ENCODE results near the gene CEP89.
"Not testable (repeated sequence)": the region's sequence is repeated elsewhere in the genome, so short reads cannot be mapped to it uniquely, and the experiment has no call there.

Gene CEP89

DNA sequence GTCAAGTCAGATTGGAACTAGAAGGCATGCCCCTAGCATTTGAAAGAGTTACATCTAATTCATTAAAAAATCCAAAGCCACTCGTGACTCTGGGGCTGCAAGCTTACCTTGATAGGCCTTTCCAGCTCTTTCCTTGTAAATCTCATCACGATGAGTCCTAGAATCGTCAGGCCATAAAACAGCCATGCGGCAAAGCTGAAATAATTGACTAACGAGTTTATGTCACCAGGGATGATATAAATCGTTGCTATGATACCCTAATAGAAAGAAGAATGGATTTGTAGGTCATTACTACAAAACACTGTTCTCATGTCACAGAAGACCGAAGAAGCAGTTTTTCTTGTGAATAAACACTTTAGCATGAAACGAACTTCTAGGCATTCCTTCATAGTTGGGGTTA is 129.7 kb downstream of the CEP89 start:
- DNase-seq (ENCODE audit: low read depth in 2 of 2) = no peak

DNA sequence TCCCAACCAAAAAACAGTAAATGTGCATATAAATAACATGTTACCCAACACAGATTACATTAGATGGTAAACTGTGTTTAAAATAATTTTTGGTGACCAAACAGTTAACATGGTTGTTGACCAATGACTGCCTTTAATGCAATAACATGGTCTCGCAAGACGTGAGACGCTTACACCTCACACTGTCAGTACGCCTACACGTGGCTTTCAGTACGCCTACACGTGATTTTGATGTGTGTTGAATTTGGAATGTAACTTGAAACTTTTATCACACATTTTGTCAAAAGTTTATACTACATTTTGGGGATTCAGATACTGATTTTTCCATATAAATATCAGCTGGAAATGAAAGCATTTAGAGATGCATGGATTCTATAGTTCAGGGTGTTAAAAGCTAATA is 134.2 kb downstream of the CEP89 start:
- no peak for DNase-seq (ENCODE audit: low read depth in 2 of 2)

DNA sequence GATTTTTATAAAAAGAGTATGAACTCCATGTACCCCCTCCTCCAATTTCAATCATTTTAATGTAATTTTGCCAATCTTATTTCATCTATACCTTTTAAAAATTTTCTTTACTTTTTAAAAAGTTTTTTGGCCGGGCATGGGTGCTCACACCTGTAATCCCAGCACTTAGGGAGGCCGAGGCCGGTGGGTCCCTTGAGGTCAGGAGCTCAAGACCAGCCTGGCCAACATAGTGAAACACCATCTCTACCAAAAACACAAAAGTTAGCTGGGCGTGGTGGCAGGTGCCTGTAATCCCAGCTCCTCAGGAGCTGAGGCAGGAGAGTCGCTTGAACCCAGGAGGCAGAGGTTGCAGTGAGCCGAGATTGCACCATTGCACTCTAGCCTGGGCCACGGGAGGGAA is 138.4 kb downstream of the CEP89 start:
- not testable (repeated sequence) for DNase-seq (ENCODE audit: low read depth in 2 of 2)

DNA sequence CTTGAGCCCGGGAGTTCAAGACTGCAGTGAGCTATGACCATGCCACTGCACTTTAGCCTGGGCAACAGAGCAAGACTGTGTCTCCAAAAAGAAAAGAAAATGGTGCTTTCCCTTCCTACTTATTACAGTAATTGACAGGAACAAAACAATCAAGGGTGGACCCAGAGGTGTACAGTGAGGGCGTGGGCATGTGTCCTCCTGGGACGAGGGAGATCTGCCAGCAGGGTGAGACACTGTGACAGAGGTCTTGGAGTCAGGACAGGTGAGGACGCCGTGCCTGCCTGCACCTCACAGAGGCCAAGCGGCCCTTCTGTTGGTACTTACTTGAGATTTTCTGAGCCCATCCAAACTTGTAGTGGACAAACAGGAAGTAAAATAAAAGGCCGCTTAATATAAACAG is 138.9 kb downstream of the CEP89 start:
- not testable (repeated sequence) for DNase-seq (ENCODE audit: low read depth in 2 of 2)

DNA sequence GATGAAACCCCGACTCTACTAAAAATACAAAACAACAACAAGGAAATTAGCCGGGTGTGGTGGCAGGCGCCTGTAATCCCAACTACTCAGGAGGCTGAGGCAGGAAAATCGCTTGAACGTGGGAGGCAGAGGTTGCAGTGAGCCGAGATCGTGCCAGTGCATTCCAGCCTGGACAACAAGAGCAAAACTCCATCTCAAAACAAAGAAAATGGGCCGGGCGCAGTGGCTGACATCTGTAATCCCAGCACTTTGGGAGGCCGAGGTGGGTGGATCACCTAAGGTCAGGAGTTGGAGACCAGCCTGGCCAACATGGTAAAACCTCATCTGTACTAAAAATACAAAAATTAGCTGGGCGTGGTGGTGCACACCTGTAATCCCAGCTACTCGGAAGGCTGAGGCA is 139.7 kb downstream of the CEP89 start:
- not testable (repeated sequence) for DNase-seq (ENCODE audit: low read depth in 2 of 2)

DNA sequence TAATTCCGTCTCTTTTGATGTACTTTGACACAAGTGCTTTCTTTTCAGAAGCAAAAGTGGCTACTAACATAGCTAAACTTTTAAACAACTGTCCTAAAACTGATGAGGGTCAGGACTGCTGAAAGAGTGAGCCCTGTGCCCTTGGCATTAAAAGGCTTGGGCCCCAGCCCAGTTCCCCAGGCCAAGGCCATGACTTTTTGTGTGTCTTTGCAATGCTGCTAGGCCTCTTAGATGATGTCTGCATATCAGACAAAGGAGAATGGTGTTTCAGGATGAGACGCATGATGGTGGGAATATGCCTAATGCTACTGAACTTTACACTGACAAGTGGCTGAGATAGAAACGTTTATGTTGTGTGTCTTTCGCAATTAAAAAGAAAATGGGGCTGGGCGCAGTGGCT is 140.1 kb downstream of the CEP89 start:
- DNase-seq (ENCODE audit: low read depth in 2 of 2) = no peak

DNA sequence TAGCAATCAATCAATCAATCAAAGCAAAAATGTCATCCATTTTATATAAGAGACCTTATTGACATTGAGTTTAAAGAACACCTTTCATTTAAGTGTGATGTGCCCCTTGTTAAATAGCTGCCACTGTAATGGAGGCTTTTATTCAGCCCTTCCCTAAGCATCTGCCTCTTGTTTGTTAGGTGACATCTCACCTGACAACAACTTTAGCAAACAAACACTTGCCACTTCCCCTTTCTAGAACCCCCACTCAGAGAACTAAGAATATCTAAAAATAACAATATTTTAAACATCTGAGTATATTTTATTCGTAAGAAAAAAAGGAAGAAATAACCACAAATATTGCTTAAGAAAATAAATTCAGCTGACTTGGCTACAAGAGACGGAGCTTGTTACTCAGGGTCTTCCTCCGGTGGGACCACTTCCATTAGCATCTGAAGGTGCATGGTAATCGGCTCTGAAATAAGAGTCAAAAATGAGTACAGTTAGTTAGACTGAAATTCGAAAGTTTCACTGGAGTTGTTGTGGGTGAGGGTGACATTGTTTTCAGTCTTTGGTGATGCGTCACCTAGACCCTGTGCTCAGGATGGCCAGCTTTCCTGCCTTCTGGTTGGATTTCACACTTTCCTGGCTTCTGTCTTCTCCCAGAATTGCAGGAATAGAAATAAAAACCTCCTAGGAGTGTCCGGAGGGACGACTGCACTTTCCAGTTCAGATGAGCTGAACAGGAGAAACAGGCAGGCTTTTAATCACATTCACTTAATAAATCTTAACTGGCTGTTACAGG is 141.3 kb downstream of the CEP89 start:
- no peak for DNase-seq (ENCODE audit: low read depth in 2 of 2)

DNA sequence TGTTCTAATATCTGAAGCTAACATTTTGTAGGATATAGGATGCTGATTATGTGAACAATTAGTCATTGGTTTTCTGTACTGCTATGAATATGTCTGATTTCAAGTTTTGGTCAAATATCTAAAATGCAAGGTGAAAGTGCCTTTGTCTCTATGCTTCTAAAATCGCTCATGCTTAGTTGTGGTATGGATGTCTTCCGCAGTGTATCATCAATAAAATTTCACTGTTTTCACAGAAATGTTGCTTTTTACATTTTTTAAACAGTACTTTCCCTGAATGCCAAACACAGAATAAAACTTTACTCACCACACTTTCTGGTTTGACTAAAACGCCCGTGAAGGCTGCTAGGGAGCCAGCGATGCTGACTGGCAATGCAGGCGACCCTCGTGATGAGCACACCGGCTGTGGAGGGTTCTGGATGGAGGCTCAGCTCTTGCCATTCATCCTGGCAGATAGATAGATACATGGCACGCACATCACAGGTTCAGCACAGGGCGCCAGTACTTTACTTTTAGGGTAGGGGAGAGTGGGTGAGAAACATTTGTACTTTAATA is 142.3 kb downstream of the CEP89 start:
- no peak for DNase-seq (ENCODE audit: low read depth in 2 of 2)

DNA sequence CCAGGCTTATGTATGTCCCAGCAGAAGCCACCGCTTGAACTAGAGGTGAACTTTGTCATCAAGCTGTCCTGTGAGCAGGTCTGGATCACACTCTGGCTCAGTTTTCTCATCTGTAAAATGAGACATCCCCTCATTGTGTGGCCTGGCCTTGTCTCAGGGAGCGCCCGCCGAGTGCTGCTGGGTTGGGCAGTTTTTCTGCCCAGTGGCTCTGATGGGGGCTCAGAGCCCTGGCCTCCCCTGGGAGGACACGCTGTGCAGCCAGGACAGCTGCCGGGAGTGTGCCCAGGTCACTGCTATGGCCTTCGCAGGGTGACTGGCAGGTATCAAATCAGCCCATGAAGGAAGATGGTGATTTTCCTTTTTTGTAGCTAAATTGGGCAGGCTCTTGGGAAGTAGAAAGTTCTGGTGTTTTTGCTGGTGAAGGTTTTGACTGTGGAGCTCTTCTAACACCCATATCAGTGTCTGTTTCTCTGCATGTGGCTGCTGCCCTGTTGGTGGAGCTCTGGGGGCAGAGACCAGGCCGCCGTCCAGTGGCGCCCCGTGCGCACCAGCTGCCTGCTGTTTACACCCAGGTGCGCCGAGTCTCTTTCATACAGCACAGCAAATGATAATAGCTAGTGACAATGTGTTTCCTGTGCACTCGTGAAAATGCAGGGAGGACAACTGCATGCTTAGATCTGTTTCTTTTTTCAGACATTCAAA is 143.0 kb downstream of the CEP89 start:
- DNase-seq (ENCODE audit: low read depth in 2 of 2) = no peak

DNA sequence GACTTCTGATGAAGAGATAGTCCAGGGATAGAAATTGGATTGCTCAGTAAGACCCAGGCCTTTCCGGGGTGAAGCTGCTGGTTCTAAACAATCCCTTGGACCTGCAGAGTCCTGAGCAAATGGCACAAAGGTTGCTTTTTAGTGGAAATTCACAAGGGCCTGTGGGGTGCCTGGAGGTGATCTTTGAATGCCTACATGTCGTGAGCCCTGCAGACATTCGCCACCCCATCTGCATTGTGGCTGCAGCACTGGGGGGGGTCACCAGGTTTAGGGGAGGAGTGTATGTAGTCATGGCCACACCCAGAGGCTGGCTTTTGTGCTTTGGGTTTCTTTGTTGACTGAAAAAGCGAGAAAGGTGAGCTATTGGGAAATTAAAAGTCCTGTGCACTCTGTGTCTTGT is 143.6 kb downstream of the CEP89 start:
- DNase-seq (ENCODE audit: low read depth in 2 of 2) = no peak
